OCI-LY1 (cell line): ENCODE results near the gene TMEM95.
A peak's percentile ranks its signal among the peaks of the same experiment; 100 is the strongest.

Source experiments
- H2AFZ ChIP-seq: fragments of 200-600 bp; sonication (generic), shearing (Covaris generic); 2 replicates; pipeline ENCODE4 v1.6.0; 2014; ENCODE audit warnings: antibody characterized with exemption, mild to moderate bottlenecking, low read length
- H3F3A ChIP-seq: fragments of 200-600 bp; sonication (generic), shearing (Covaris generic); 2 replicates; pipeline ENCODE4 v1.6.0; 2014; ENCODE audit warnings: mild to moderate bottlenecking, antibody characterized with exemption, low read length, moderate library complexity; ENCODE audit not compliant: insufficient read depth
- H3K27ac ChIP-seq: fragments of 200-600 bp; sonication (generic); 2 replicates; pipeline ENCODE4 v1.5.1; 2014; ENCODE audit warnings: low read length, mixed run types, mild to moderate bottlenecking, low read depth; ENCODE audit not compliant: poor library complexity, severe bottlenecking
- H3K27me3 ChIP-seq: fragments of 200-600 bp; sonication (generic); 2 replicates; pipeline ENCODE4 v1.6.0; 2014; ENCODE audit warnings: antibody characterized with exemption, mild to moderate bottlenecking, low read length, moderate library complexity; ENCODE audit not compliant: insufficient read depth
- H3K36me3 ChIP-seq: fragments of 200-600 bp; sonication (generic); 2 replicates; pipeline ENCODE4 v1.6.1; 2014; ENCODE audit warnings: mild to moderate bottlenecking, antibody characterized with exemption, low read length, moderate library complexity, mixed read lengths; ENCODE audit not compliant: insufficient read depth
- H3K4me1 ChIP-seq: fragments of 200-600 bp; sonication (generic); 2 replicates; pipeline ENCODE4 v1.5.1; 2014; ENCODE audit warnings: mild to moderate bottlenecking, low read length, moderate library complexity; ENCODE audit not compliant: insufficient read depth, severe bottlenecking
- H3K4me2 ChIP-seq: fragments of 200-600 bp; sonication (generic), shearing (Covaris generic); 2 replicates; pipeline ENCODE4 v1.6.1; 2014; ENCODE audit warnings: low read length
- H3K4me3 ChIP-seq: fragments of 200-600 bp; sonication (generic); 2 replicates; pipeline ENCODE4 v1.5.1; 2014; ENCODE audit warnings: low read length, low read depth, mild to moderate bottlenecking, mixed read lengths; ENCODE audit not compliant: poor library complexity, severe bottlenecking
- H3K79me2 ChIP-seq: fragments of 200-600 bp; shearing (Covaris generic); 2 replicates; pipeline ENCODE4 v1.6.1; 2016; ENCODE audit warnings: mixed run types, low read length, mixed read lengths; ENCODE audit not compliant: insufficient read depth
- H3K9ac ChIP-seq: fragments of 200-600 bp; sonication (generic), shearing (Covaris generic); 2 replicates; pipeline ENCODE4 v1.6.1; 2014; ENCODE audit warnings: mild to moderate bottlenecking, low read length, mixed read lengths
- H3K9me2 ChIP-seq: fragments of 200-600 bp; sonication (generic), shearing (Covaris generic); 2 replicates; pipeline ENCODE4 v1.6.1; 2014; ENCODE audit warnings: low read depth, mild to moderate bottlenecking, low read length, mixed read lengths
- H3K9me3 ChIP-seq: fragments of 200-600 bp; shearing (Covaris generic); 2 replicates; pipeline ENCODE4 v1.6.1; 2014; ENCODE audit warnings: low read length, mixed read lengths
- H4K20me1 ChIP-seq: fragments of 200-600 bp; sonication (generic), shearing (Covaris generic); 2 replicates; pipeline ENCODE4 v1.6.0; 2016; ENCODE audit warnings: mild to moderate bottlenecking, low read length; ENCODE audit not compliant: insufficient read depth
- CTCF ChIP-seq: fragments of 200-600 bp; sonication (generic), shearing (Covaris generic); IDR thresholded peaks from 2 replicates; pipeline ENCODE4 v1.5.1; 2017; ENCODE audit warnings: mild to moderate bottlenecking, antibody characterized with exemption, low read length, moderate library complexity, mixed read lengths
- EZH2 ChIP-seq: fragments of 200-600 bp; sonication (generic), shearing (Covaris generic); IDR thresholded peaks from 2 replicates; pipeline ENCODE4 v1.8.0; 2017; ENCODE audit warnings: borderline replicate concordance, mixed run types, mild to moderate bottlenecking, antibody characterized with exemption, low read length, moderate library complexity, mixed read lengths

Gene TMEM95

DNA sequence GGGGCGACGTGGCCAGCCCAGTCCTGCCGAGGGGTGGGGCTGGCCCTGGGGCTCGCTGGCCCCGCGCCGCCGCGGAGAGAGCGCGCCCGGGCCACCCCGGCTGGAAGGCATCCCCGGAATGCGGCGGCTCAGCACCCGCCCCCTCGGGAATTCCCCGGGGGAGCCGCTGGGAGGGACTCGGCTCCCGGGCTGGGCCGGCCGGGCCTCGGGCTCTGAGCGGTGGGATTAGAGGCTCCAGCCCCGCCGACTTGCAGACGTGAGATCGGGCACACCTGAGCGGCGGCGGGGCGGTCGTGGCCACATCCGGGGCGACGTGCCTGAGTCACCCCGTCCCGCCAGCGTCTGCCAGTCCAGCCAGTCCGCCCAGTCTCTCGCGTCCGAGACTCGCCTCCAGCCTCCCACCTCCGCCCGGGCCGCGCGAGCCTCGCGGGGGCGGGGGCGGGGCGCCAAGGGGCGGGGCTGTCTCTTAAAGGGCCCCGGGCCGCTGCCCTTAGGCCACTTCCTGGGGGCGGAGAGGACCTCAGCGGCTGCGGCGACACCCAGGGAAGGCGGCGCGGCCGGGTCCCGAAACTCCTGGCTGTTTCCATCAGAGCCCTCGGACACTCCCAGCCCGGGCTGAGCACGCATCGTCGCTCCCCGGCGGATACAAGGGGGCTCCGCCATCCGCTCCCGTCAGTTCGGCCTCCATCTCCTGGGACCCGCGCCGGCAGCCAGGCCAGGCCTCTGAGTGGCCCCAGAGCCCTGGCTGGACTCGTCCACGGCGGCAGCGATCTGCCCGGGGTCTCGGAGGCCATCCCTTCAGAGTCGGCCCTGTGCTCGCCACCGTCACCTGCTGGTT lies 3.1 kb upstream of the TMEM95 start, which contains the start of gene KCTD11:
TSS of gene KCTD11 (plus strand) at position 498 of the 838 bp plus-strand sequence.
- Histone ChIP-seq H3K27ac (peak within 1 kb of the TSS; percentile 83), H3K9me3 (no peaks in the 10 kb centered on the region), H3F3A (peaks cover 5% of the 10 kb centered on the region; the same call in 1 of the 2 replicates), H3K36me3 (peaks cover 9% of the 10 kb centered on the region; the same call in 1 of the 2 replicates), H4K20me1 (no peaks in the 10 kb centered on the region), H3K4me2 (peak within 1 kb of the TSS; percentile 90), H3K79me2 (no peaks in the 10 kb centered on the region), H3K9me2 (no peaks in the 10 kb centered on the region), H3K27me3 (no peaks in the 10 kb centered on the region), H3K4me1 (peaks cover 36% of the 10 kb centered on the region), H3K4me3 (peak within 1 kb of the TSS; percentile 71), H2AFZ (no peak within 1 kb of the TSS), H3K9ac (peak within 1 kb of the TSS; percentile 77)
- no peak for TF ChIP-seq EZH2
- TF ChIP-seq CTCF = no peak; the same call in 1 of the 2 replicates

DNA sequence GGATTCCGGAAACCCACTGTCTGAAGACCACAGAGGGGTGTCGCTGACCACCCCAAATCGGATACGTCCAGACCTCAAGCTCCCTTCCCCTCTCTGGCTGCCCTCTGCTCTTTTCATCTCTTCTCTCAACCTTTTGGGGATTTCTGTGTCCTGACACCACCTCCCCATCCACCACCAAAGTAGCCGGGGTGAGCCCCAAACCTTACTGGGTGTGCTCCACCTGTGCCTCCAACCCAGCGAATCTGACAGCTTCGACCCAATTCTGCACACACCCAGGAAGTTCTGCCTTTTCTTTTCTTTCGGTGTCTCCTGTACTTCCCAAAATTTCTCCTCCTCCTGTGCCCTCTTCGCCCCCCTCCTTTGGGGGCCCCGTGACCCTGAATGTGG lies 2.5 kb upstream of the TMEM95 start:
- no peaks in the 10 kb centered on the region for H3K9me2 ChIP-seq
- no peaks in the 10 kb centered on the region for H4K20me1 ChIP-seq
- H3K4me3 ChIP-seq = peak overlapping the region; percentile 71
- H3K9ac ChIP-seq = peak overlapping the region; percentile 77; the same call in 1 of the 2 replicates
- no peaks in the 10 kb centered on the region for H3K79me2 ChIP-seq
- no peak overlapping the region for H3K27ac ChIP-seq
- H3F3A ChIP-seq = peaks cover 5% of the 10 kb centered on the region; the same call in 1 of the 2 replicates
- no peaks in the 10 kb centered on the region for H3K27me3 ChIP-seq
- no peak overlapping the region for H2AFZ ChIP-seq
- 0 out of 2 replicates have a peak, but pooled peaks cover 4% of the 10 kb centered on the region for H3K36me3 ChIP-seq
- H3K9me3 ChIP-seq = no peaks in the 10 kb centered on the region
- TF ChIP-seq EZH2 (no peak), CTCF (peak; percentile 51; the same call in 1 of the 2 replicates)
- peaks cover 36% of the 10 kb centered on the region for H3K4me1 ChIP-seq
- H3K4me2 ChIP-seq = peak overlapping the region; percentile 90

- Histone ChIP-seq H3K36me3 (no peaks in the 10 kb centered on the region), H3K9ac (no peak overlapping the region; the same call in 1 of the 2 replicates), H3F3A (peaks cover 5% of the 10 kb centered on the region; the same call in 1 of the 2 replicates), H3K9me2 (no peaks in the 10 kb centered on the region), H3K4me2 (peak overlapping the region; percentile 90; the same call in 1 of the 2 replicates), H3K27ac (no peak overlapping the region), H4K20me1 (no peaks in the 10 kb centered on the region), H3K4me3 (peak overlapping the region; percentile 71), H3K79me2 (no peaks in the 10 kb centered on the region), H3K9me3 (no peaks in the 10 kb centered on the region), H2AFZ (no peak overlapping the region), H3K27me3 (no peaks in the 10 kb centered on the region), H3K4me1 (peaks cover 36% of the 10 kb centered on the region)
- TF ChIP-seq EZH2 (no peak), CTCF (no peak)
These were observed 1.9 kb upstream of the TMEM95 start for GRCh38 chr17:7352910-7353635.
